GM18861 (cell line): ENCODE results near the gene APOB.

Experiments
- ATAC-seq: cut with Tn5 transposase; IDR thresholded peaks from one replicate; pipeline ENCODE4 v1.9.1; 2021; ENCODE audit not compliant: unreplicated experiment

APOB gene, protein sequence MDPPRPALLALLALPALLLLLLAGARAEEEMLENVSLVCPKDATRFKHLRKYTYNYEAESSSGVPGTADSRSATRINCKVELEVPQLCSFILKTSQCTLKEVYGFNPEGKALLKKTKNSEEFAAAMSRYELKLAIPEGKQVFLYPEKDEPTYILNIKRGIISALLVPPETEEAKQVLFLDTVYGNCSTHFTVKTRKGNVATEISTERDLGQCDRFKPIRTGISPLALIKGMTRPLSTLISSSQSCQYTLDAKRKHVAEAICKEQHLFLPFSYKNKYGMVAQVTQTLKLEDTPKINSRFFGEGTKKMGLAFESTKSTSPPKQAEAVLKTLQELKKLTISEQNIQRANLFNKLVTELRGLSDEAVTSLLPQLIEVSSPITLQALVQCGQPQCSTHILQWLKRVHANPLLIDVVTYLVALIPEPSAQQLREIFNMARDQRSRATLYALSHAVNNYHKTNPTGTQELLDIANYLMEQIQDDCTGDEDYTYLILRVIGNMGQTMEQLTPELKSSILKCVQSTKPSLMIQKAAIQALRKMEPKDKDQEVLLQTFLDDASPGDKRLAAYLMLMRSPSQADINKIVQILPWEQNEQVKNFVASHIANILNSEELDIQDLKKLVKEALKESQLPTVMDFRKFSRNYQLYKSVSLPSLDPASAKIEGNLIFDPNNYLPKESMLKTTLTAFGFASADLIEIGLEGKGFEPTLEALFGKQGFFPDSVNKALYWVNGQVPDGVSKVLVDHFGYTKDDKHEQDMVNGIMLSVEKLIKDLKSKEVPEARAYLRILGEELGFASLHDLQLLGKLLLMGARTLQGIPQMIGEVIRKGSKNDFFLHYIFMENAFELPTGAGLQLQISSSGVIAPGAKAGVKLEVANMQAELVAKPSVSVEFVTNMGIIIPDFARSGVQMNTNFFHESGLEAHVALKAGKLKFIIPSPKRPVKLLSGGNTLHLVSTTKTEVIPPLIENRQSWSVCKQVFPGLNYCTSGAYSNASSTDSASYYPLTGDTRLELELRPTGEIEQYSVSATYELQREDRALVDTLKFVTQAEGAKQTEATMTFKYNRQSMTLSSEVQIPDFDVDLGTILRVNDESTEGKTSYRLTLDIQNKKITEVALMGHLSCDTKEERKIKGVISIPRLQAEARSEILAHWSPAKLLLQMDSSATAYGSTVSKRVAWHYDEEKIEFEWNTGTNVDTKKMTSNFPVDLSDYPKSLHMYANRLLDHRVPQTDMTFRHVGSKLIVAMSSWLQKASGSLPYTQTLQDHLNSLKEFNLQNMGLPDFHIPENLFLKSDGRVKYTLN (N-terminal part only)

DNA sequence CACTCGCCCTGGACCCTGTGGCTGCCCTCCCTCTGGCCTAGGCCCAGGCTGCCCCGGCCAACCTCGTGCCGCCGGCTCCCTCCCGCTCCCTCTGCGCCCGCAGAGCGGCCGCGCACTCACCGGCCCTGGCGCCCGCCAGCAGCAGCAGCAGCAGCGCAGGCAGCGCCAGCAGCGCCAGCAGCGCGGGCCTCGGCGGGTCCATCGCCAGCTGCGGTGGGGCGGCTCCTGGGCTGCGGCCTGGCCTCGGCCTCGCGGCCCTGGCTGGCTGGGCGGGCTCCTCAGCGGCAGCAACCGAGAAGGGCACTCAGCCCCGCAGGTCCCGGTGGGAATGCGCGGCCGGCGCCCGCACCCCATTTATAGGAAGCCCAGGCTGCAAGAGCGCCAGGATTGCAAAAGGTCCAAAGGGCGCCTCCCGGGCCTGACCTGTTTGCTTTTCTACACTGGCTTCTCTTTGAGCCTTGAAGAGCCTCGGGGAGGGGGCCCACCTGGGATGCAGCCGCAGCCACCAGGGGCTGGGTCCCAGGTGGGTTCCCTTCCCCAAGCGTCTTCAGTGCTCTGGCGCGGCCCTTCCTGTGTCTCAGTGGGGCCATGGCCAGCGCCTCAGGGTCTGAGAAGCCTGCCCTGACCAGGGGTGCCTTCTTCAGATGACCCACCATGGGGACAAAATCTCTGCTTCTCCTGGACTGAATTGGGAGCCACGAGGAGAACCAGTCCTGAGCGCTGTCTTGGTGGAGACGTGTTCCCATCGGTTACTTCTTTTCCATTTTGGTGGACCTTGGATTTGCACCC is at the start of gene APOB:
APOB (minus strand) TSS at position 330 of the 789 bp plus-strand sequence; CDS start at position 202, 128 bp downstream.
- ATAC-seq = no peak

DNA sequence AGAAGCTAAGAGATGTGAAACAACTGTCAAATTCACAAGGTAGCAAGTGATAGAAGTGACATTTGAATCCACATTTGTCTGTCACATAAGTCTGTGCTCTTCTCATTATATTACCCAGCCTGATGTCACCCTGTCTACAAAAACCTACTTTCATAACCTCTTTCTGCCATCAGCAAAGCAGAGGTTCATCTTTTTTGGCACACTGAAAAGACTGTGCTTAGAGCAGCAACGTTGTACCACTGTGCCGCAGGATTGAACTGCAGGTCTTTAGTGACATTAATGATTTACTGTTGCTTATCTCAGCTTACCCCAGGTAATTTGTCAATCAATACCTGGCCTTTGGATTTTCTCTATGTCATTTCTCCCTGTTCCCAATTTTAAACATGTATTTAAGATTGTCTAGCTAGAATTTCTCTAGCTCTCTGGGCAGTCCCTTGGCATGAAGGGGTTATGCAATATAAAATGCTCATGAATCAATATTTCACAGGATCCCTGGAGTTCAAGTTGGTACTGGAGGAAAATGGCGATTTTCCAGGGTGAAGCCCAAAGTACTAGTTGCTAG is 48.5 kb upstream of the APOB start:
- no peak for ATAC-seq

DNA sequence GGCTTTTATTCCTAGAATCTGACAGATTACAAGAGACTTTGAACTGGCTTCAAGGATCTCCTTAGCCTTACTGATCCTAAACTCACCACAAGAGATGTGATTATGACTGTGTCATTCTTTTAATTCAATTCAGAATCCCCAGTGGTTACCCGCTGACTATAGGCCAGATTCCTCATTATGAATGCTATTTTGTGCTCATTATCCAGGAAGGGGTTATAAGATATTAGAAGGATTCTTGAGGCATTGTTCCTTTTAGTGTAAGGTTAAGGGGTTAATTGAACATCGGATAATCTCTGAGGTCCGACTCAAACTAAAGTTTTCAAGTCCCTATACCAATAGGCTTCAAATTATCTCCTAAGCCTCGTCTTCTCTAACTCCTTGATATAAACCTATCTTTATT is 40.5 kb upstream of the APOB start:
- ATAC-seq = no peak

DNA sequence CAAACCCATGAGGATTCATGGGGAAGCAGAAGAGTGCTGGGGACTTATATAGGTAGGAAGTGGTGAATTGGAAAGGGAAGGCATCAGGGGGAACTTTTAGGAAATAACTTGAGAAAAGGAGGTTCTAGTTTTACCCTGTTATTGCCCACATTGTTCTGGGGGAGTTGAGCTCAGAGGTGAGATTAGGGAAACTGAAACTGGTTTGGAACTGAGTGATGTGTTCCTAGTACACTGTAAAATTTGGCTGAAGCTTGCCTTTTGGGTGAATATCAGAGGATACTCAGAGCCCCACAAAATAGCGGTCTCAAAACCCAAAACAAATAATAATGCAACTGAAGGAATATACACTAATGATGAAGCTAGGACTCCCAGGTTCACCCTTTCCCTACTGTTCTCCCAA is 39.6 kb upstream of the APOB start:
- no peak for ATAC-seq

DNA sequence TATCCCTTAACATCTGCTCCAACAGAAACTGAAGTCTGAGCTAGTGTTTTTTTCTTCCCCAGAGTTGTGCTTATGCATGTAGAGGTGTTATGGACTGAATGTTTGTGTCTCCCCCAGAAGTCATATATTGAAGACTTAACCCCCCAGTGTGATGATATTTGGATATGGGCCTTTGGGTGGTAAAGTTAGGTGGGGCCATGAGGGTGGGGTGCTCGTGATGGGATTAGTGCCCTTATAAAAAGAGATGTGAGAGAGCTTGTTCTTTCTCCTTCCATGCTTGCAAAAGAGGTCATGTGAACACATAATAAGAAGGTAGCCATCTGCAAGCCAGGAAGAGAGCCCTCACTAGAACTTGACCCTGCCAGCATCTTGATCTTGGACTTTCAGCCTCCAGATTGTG is 34.4 kb upstream of the APOB start:
- ATAC-seq = no peak

DNA sequence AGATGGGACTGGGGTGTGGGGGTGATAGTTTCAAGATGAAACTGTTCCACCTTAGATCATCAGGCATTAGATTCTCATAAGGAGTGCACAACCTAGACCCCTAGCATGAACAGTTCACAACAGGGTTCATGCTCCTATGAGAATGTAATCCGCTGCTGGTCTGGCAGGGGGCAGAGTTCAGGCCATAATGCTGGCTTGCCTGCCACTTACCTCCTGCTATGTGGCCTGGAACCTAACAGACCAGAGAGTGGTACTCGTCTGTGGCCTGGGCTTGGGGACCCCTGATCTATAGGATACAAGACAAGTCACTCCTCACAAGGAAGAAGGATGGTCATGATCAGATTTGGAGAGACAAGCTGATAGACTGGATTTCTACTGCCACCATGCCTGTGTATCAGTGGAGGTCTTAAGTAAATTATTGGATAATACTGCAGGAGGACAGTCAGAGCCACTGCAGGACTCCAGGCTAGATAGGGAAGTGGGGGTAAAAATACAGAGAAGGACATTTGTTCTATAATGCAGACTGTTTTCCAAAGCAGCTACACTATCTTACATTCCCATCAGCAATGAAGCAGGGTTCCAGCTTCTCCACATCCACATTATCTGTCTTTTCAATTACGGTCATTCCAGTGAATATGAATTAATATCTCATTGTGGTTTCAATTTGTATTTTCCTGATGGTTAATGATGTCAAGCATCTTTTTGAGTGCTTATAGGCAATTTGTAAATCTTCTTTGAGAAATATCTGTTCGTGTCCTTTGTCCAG is 28.8 kb upstream of the APOB start:
- no peak for ATAC-seq

DNA sequence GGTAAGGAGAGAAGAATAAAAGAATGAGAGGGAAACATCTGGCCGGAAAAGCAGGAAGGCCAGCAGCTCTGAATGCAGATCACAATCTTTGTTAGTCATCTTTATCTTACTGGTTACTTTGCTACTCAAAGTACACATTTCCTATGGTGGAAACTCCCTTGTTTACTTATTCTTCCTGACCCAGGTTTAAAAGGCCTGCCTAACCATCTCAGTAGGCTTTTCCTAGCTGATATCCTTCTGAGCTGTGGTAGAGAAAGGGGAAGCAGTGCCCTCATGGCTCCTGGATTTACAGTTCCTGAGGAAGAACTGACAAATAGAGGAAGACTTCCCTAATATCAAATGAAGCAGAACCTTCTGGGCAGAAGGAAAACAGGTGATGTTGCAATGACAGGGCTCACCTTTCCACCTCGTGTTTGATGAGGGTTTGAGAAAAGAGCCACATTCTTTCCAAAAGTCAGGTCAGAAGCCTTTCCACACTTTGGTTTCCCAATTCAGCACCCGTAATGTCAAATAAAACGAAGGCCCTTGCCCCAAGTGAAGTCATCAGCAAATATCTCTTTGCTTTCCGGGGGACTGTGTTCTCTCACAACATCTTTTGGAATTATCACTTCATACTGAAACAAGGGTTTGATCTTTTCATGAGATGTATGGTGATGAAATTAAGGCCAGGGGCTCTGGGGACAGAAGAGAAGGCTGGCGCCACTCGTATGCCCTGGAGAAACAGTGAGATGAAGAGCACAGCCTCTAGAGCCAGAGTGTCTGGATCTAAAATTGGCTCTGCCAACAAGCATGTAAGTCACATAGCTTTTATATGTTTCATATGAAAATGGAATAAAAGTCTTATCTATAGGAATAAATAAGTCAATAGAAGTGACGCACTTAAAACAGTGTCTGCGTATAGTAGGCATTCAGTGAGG is 26.7 kb upstream of the APOB start:
- no peak for ATAC-seq

DNA sequence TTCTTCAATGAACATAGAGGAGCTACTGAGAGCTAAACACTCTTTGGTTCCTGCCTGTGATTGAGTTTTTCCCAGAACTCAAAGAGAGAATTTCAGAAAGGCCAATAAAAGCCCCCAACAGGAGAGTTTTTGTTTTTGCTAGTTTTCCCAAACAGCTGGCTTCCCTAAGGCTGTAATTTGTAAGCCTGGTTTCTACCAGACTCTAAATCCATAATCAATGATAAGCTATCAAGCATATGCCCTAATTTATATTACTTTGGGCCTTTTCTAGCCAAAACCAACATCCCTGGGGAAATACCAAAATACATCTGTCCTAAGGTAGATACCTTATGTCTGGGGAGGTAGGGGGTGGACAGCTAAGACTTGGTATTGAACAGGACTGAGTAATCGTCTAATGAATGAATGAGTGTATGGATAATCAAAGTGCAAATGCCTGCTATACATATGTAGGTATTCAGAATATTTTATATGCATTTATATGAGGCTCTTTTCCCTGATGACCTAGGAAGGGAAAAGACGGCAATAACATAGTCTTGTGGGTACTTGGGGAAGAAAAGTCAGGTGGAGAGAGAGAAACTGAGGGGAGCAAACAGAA is 26.0 kb upstream of the APOB start:
- no peak for ATAC-seq

DNA sequence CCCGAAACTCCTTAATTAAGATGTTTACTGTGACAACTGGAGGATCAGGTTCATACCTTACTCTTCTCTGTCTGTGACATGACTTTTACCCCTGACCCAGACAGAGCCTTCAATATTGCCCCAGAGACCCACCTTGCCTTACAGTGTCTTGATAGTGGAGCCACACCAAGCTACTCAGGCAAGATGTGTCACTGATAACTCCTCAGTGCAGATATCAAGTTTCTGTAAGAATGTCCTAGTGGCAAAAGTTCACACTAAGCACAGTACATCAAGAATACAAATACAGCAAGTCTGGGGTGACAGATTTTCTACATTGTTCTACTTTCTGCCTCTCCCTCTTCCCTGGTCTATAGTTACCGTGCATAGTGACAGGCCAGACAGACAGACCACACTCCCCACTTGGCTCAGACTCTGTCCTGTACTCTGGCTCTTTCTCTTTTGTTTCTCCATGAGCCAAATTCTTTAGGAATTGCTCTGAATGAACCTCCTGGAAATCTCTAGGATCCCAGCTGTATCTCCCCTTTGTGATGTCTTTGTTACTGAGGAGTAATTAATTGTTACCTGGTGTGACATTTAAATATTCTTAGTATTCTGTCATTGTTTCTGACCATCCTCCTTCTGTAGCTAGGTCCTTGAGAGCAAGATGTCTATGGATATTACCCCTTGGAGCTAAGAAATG is 24.1 kb upstream of the APOB start:
- ATAC-seq = no peak

DNA sequence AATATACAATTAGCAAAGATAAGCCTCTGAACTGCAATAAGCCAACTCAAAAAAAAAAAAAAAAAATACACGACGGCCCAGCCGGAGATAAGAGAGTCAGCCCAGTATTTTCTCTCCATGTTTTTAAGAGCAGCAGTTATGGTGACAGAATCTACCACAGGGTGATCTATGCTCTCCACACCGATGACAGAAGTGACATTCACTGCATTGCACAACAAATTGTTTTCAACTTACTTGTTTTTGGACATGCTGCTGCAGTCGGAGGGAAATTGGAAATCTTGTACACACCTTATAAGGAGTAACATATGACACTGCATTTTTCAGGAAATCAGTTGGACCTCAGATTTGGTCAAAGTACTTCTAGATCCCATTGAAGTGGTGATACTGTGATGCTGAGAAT is 23.3 kb upstream of the APOB start:
- no peak for ATAC-seq

DNA sequence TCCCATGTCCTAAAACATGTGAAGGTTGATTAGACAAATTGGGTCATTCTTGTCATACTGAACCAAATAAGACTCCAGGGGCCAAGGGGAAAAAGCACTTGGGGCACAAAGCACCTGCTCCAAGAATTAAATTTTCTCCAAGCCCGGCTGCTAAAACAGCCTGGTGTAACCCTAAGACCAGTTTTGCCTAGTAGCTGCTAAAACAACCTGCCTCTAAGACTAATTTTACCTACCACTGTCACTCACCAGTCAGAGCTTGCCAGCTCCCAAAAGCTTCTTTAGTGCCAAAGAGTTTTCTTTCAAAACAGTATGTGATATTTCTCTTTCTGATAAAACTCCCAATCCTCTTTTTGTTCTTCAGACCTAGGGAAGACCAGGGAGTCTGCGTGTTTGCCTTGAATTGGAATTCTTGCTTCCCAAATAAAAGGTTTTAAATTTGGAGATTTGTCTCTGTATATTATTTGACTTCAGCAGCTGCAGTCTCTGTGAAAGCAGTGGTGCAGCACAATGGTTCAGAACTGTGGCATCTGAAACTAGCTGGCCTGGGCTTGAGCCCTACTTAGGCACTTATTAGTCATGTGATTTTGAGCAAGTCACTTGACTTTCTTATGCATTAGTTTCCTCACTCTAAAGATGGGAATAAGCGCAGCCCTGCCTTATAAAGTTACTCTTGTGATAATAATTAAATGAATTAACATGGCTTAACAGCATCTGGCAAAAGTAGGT is 16.2 kb upstream of the APOB start:
- no peak for ATAC-seq

DNA sequence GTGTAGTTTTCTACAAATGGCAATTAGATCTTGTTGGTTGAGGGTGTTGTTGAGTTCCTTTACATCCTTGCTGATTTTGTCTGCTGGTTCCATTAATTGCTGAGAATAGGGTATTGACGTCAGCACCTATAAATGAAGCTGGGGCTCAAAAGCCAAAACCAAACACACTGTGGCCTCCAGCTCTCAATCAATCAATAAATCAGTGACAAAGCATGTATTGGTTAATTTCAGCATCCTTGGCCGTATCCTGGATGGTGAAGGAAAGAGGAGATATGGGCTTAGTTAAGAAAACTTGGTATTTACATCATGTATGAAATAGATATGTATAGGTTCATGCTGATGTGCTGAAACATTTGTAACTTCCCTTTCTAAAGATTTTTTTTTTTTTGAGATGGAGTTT is 13.2 kb upstream of the APOB start:
- ATAC-seq = no peak

DNA sequence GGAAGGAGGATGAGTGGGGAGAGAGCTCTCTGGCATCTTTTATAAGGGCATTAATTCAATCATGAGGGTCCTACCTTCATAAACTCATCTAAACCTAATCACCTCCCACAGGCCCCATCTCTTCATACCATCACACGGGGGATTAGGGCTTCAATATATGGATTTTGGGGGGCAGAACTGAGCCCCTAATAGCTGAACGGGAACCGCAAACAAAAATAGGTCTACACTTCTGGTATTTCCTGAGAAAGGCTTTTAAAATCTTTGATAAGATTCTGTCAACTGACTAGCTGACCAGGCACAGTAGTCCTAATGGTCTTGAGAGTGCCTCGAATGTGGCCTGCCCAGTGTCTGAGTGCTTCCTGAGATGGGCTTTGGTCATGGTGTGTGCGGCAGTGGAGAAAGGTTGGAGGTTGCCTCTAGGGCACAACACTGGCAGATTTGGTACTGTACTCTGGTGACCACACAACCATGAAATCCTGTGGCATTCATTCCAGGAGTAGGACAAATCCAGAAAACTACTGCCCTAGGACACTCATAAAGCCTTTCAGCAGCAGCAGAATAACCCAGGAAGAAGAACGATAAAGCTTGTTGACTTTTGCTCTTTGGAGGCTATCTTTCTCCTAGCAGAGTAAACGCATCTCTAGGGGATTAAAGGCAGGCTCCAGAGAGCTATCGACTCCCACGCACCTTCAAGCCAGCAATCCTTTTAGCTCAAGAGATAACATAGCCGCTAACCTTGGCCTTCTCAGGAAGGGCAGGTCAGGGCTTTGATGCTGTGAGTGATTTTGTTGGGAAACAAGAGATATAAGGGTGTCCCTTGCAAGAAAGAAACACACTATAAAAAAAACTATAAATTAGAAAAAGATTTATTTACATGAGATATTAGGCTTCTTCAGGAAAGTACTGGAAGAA is 12.3 kb upstream of the APOB start:
- no peak for ATAC-seq

DNA sequence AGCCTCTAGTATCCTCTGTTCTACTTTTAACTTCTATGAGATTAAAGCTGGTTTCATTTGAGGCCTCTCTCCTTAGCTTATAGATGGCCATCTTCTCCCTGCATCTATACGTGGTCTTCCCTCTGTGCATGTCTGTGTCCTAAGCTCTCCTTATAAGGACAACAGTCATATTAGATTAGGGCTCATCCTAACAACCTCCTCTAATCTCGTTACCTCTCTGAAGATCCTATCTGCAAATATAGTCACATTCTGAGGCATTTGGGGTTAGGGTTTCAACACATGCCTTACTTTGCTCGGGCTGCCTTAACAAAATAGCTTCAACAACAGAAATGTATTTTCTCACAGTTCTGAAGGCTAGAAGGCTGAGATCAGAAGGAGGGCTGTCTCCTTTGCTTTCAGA is 11.6 kb upstream of the APOB start:
- no peak for ATAC-seq

DNA sequence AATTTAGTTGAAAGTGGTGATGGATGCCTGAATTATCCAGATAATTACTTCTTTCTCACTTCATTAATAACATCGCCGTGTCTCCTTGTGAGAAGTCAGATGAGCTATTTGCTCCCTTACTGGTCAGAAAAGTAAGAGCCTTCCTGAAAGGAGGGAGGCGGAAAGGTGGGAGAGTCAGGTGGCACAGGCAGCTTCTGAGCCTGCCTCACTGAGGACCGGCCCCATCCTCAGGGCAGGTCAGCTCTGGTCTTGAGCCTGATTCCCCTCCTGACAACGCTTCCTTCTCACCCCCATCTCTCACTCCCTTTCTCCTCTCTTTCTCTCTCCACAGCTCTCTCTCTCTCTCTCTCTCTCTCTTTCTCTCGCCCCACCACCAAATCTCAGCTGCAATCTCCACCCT is 10.1 kb upstream of the APOB start:
- no peak for ATAC-seq

DNA sequence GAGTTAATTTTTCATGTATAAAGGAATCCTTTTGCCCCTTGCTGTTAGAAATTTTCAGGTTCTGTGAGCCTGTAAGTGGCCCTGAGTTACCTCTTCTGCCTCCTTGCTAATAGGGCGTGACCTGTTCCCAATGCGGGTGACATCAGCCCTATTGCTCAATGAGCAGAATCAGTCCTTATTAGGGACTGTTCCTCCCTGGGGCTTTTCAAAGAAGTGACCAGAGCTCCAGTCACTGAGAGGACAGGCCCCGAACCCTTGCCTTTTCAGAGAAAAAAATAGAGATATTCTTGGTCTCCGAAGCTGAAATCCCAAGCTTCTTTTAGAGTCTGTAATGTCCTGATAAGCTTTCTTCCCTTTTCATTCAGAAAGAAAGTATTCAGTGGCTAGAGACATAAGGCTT is 8.2 kb upstream of the APOB start:
- ATAC-seq = no peak
